Upper lobe of right lung (tissue), 1 donor: ENCODE data around the gene ASPDH. TPM values are rescaled to one million over a fixed set of nuclear protein-coding genes. Genes with fewer than 3 reads are reported as not detected.

Experiments used
- ATAC-seq: fragments of 200-7000 bp; cut with Tn5 transposase; one replicate; pipeline ENCODE4 v1.9.1; 2020; ENCODE audit warnings: mild to moderate bottlenecking, moderate library complexity
- DNase-seq: peaks from one replicate; pipeline ENCODE4 v3.0.0-alpha.2; 2020
- H3K27ac ChIP-seq: fragments of 200-600 bp; one replicate; pipeline ENCODE4 v1.8.0; 2022
- H3K27me3 ChIP-seq: fragments of 200-600 bp; one replicate; pipeline ENCODE4 v1.8.0; 2022; ENCODE audit warnings: mild to moderate bottlenecking
- H3K36me3 ChIP-seq: fragments of 200-600 bp; one replicate; pipeline ENCODE4 v1.8.0; 2022
- H3K4me1 ChIP-seq: fragments of 200-600 bp; one replicate; pipeline ENCODE4 v1.8.0; 2022
- H3K4me3 ChIP-seq: fragments of 200-600 bp; one replicate; pipeline ENCODE4 v1.8.0; 2022; ENCODE audit warnings: mild to moderate bottlenecking
- H3K9me3 ChIP-seq: fragments of 200-600 bp; one replicate; pipeline ENCODE4 v1.8.0; 2022
- intact Hi-C: fragments of 100-400 bp; cut with DNase I; formaldehyde crosslinking; loops from one replicate; pipeline ENCODE4 v1.11.0; 2022
- total RNA-seq: library from RNA; stranded (reverse); fragmentation: NEBNext Ultra II Directional; extraction: Animal tissue kit (Norgen Biotek cat#: 25700); gene quantifications from one replicate; pipeline ENCODE4 v1.2.1, GENCODE V29; 2021
- TF ChIP-seq, protein P1 (sequence below): fragments of 200-600 bp; IDR thresholded peaks from one replicate; pipeline ENCODE4 v1.8.0; 2022; ENCODE audit warnings: antibody characterized with exemption
- donor health status: DM: no; HTN: yes; CAD: no; lungs with severe emphysema.

Gene ASPDH
- total RNA-seq, 1 donor from 2014 or later: not detected

DNA sequence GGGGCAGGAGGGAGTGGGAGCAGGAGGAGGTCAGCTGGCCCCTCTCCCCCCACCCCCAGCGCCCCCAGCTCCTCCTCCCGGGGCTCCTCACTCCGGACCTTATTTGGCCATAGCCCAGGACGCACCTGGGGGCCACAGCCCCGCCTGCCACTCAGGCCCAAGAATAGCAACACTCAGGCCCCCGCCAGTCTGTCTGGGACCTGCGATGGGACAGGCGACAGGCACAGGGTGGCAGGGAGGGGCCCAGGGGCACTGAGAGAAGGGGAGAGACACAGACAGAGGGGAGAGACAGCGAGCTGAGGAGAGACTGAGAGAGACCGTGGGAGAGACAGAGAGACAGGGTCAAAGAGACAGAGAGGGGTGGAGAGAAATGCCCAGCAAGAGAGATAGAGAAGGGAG, 13.0 kb downstream of the ASPDH start:
- H3K9me3 ChIP-seq: no peaks in the 10 kb centered on the region
- H3K27ac ChIP-seq: no peak overlapping the region
- H3K4me1 ChIP-seq: no peaks in the 10 kb centered on the region
- ATAC-seq (peak; percentile 58), DNase-seq (no peak)
- H3K27me3 ChIP-seq: no peaks in the 10 kb centered on the region
- H3K4me3 ChIP-seq: no peak overlapping the region
- intact Hi-C loops: no loop called here
- TF ChIP-seq, protein P1, sequence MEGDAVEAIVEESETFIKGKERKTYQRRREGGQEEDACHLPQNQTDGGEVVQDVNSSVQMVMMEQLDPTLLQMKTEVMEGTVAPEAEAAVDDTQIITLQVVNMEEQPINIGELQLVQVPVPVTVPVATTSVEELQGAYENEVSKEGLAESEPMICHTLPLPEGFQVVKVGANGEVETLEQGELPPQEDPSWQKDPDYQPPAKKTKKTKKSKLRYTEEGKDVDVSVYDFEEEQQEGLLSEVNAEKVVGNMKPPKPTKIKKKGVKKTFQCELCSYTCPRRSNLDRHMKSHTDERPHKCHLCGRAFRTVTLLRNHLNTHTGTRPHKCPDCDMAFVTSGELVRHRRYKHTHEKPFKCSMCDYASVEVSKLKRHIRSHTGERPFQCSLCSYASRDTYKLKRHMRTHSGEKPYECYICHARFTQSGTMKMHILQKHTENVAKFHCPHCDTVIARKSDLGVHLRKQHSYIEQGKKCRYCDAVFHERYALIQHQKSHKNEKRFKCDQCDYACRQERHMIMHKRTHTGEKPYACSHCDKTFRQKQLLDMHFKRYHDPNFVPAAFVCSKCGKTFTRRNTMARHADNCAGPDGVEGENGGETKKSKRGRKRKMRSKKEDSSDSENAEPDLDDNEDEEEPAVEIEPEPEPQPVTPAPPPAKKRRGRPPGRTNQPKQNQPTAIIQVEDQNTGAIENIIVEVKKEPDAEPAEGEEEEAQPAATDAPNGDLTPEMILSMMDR: no peak
- no peaks in the 10 kb centered on the region for H3K36me3 ChIP-seq

DNA sequence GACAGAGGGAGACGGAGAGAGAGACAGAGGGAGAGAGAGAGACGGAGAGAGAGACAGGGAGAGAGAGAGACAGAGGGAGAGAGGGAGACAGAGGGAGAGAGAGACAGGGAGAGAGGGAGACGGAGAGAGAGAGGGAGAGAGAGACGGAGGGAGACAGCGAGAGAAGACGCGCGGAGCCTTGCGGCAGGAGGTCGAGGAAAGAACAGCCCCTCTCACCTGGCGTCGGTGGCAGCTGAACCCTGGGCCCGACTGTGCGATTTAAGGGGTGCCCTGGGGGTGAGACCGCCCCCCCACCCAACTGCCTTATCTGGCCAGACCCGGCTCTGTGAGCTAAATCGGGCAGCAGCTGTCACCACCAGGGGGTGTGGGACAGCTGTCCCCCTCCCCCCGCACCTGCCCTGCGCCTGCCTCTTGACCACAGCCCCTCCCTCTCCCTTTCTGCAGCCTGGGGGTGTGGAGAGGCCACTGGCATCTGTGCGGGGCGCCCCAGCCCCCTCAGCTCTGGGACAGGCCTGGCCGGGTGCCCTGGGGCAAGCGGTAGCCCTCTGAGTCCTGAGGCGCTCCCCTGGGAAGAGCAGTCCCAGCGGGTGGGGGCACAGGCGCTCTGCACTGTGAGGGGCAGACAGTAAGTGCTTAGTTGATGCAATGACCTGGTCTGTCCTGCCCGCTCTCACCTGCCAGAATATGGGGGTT, 13.5 kb downstream of the ASPDH start:
- Histone ChIP-seq H3K4me1 (no peaks in the 10 kb centered on the region), H3K4me3 (no peak overlapping the region), H3K36me3 (no peaks in the 10 kb centered on the region), H3K27me3 (no peaks in the 10 kb centered on the region), H3K27ac (no peak overlapping the region), H3K9me3 (no peaks in the 10 kb centered on the region)
- intact Hi-C loops: no loop called here
- TF ChIP-seq, protein P1: no peak
- DNase-seq: no peak
- ATAC-seq: peak; percentile 54

DNA sequence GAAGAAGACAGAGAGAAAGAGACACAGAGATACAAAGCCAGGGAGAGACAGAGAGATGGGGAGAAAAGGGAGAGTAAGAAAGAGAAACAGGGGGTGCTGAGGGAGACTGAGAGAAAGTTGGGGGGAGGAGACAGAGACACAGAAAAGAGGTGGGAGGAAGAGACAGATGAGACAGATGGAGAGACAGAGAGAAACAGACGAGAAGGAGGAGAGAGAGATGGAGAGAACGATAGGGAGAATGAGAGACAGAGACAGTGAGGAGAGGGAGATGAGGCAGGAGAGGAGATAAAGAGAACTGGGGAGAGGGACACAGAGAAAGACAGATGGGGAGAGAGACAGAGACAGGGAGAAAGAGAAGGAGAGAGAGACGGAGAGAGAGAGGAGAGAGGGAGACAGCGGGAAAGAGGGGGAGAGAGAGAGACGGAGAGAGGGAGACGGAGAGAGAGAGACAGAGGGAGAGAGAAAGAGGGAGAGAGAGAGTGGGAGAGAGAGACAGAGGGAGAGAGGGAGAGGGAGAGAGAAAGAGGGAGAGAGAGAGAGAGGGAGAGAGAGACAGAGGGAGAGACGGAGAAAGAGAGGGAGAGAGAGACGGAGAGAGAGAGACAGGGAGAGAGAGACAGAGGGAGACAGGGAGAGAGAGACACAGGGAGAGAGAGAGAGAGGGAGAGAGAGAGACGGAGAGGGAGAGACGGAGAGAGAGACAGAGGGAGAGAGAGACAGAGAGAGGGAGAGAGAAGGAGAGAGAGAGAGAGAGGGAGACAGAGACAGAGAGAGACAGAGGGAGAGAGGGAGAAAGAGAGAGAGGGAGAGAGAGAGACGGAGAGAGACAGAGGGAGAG, 15.3 kb downstream of the ASPDH start:
- Histone ChIP-seq H3K27me3 (no peaks in the 10 kb centered on the region), H3K27ac (no peak overlapping the region), H3K36me3 (no peaks in the 10 kb centered on the region), H3K9me3 (no peaks in the 10 kb centered on the region), H3K4me3 (no peak overlapping the region), H3K4me1 (no peaks in the 10 kb centered on the region)
- no peak for DNase-seq
- ATAC-seq: no peak
- TF ChIP-seq, protein P1: no peak
- intact Hi-C loops: no loop called here

DNA sequence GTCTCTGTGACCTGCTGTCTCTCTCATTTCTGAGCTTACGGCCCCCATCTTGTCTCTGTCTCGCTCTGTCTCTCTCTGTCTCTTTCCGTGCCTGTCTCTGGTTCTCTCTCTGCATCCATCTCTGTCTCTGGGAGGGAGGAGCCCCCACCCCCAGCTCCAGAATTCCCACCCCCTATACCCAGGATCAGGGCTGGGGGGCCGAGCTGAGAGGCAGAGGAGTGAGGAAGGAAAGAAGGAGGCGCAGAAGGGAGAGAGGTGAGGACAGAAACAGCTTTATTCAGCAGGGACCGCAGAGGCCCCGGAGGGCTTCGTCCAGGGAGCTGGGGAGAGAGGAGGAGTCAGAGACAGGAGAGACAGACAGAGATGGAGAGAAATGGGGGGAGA, 16.7 kb downstream of the ASPDH start:
- TF ChIP-seq, protein P1: no peak
- no peak for DNase-seq
- H3K4me3 ChIP-seq: no peak overlapping the region

DNA sequence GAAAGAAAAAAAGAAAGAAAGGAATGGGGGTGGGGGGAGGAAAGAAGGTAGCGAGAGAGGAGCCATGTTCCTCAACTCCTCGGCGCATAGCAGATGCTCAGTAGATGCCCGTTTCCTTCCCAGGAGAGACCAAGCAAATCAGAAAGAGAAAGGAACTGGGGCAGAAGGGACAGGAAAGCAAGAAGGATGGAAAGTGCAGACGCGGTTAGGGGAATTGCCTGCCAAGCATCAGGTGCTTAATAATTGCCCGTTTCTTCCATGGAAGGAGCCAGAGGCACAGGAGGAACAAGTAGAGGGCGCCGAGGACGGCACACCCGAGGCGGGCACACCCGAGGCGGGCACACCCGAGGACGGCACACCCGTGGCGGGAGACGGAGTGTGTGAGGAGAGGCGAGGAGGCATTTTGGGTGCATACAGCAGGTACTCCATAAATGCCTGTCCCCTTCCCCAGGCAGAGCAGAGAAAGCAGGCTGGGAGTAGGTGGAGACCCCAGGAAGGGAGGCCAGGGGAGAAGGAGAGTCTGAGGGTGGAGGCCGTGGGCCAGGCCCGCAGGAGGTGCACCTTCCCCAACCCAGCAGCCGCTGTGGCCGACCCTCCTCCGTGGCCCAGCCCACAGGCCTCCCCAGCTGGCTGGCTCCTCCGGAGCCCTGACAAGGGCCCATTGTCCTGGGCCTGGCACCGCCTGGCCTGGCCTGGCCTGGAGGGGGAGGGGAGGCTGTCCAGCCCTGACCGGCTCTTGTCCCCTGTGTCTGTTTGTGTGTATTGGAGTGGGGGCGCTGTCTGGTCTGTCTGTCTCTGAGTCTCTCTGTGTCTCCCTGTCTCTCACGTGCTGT, 17.3 kb downstream of the ASPDH start:
- H3K36me3 ChIP-seq: no peaks in the 10 kb centered on the region
- peak; percentile 11 for ATAC-seq
- TF ChIP-seq, protein P1: no peak
- intact Hi-C loops: no loop called here
- peak; percentile 56 for DNase-seq
- no peak overlapping the region for H3K27ac ChIP-seq
- H3K4me3 ChIP-seq: no peak overlapping the region
- no peaks in the 10 kb centered on the region for H3K9me3 ChIP-seq
- H3K4me1 ChIP-seq: no peaks in the 10 kb centered on the region
- H3K27me3 ChIP-seq: no peaks in the 10 kb centered on the region

More for the DNA sequence above, 16.7 kb downstream of the ASPDH start:
- no peaks in the 10 kb centered on the region for H3K4me1 ChIP-seq
- H3K9me3 ChIP-seq: no peaks in the 10 kb centered on the region
- intact Hi-C loops: no loop called here
- H3K27ac ChIP-seq: no peak overlapping the region
- no peak for ATAC-seq
- H3K36me3 ChIP-seq: no peaks in the 10 kb centered on the region
- H3K27me3 ChIP-seq: no peaks in the 10 kb centered on the region
